ENCODE measurements around the gene NTNG2.

DNA sequence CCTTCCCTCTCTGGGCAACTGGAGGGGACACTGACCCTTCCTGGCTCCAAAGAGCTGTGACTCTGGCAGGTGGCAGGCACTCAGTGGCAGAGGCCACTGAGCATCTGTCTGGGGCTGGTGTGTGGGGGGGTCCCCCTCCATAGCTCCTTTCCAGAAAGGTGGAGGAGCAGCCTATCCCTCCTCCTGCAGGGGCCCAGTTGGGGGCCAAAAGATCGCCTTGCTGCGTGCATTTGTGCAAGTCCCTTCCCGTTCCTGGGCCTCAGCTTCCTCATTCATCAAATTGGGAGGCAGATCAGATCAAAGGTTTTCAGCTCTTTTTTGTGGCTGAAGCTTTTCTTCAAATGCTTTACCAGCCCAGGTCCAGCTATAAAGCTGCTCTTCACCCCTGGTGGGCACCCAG is 77.7 kb downstream of the NTNG2 start:
- TF ChIP-seq, protein P1, sequence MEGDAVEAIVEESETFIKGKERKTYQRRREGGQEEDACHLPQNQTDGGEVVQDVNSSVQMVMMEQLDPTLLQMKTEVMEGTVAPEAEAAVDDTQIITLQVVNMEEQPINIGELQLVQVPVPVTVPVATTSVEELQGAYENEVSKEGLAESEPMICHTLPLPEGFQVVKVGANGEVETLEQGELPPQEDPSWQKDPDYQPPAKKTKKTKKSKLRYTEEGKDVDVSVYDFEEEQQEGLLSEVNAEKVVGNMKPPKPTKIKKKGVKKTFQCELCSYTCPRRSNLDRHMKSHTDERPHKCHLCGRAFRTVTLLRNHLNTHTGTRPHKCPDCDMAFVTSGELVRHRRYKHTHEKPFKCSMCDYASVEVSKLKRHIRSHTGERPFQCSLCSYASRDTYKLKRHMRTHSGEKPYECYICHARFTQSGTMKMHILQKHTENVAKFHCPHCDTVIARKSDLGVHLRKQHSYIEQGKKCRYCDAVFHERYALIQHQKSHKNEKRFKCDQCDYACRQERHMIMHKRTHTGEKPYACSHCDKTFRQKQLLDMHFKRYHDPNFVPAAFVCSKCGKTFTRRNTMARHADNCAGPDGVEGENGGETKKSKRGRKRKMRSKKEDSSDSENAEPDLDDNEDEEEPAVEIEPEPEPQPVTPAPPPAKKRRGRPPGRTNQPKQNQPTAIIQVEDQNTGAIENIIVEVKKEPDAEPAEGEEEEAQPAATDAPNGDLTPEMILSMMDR (IDR thresholded peaks at IDR 0.05) = no peak
- TF ChIP-seq POLR2A (IDR thresholded peaks at IDR 0.05) = no peak
